Measurements from ENCODE around the gene POLE.

Gene POLE

GRCh38 chr12:132657004-132657727 is 30.0 kb downstream of the POLE start:
- DNase-seq (ENCODE audit: low read depth): no peak

GRCh38 chr12:132653567-132654290 is 33.4 kb downstream of the POLE start:
- DNase-seq (ENCODE audit: low read depth): peak; percentile 21

- no peak for DNase-seq (ENCODE audit: low read depth)
Observed at GRCh38 chr12:132651444-132652100, 35.6 kb downstream of the POLE start.

GRCh38 chr12:132649226-132649945 is 37.8 kb downstream of the POLE start:
- DNase-seq (ENCODE audit: low read depth): no peak

GRCh38 chr12:132648616-132649225 is 38.4 kb downstream of the POLE start:
- no peak for DNase-seq (ENCODE audit: low read depth)

- DNase-seq (ENCODE audit: low read depth): no peak
Observed at GRCh38 chr12:132647858-132648257, 39.3 kb downstream of the POLE start.

GRCh38 chr12:132646850-132647249 is 40.3 kb downstream of the POLE start:
- DNase-seq (ENCODE audit: low read depth): no peak

- DNase-seq (ENCODE audit: low read depth): no peak
Observed at GRCh38 chr12:132642846-132643835, 44.0 kb downstream of the POLE start.

GRCh38 chr12:132641811-132642650 is 45.1 kb downstream of the POLE start:
- DNase-seq (ENCODE audit: low read depth): no peak

GRCh38 chr12:132640936-132641335 is 46.2 kb downstream of the POLE start:
- no peak for DNase-seq (ENCODE audit: low read depth)

GRCh38 chr12:132639956-132640520 is 47.1 kb downstream of the POLE start:
- no peak for DNase-seq (ENCODE audit: low read depth)

- DNase-seq (ENCODE audit: low read depth): peak; percentile 81
Observed at GRCh38 chr12:132638541-132639408, 48.4 kb downstream of the POLE start.

GRCh38 chr12:132637811-132638210 is 49.3 kb downstream of the POLE start:
- no peak for DNase-seq (ENCODE audit: low read depth)

- no peak for DNase-seq (ENCODE audit: low read depth)
Observed at GRCh38 chr12:132635076-132635955, 51.8 kb downstream of the POLE start.

- no peak for DNase-seq (ENCODE audit: low read depth)
Observed at GRCh38 chr12:132634411-132634990, 52.6 kb downstream of the POLE start.

GRCh38 chr12:132633901-132634300 is 53.2 kb downstream of the POLE start:
- DNase-seq (ENCODE audit: low read depth): no peak

- DNase-seq (ENCODE audit: low read depth): no peak
Observed at GRCh38 chr12:132633398-132633797, 53.7 kb downstream of the POLE start.

Measured in fibroblast of gingiva (primary cell).